IMR-90 (cell line): ENCODE measurements around the gene NLGN1. TPM values are rescaled to one million over a fixed set of nuclear protein-coding genes. Genes with fewer than 3 reads are reported as not detected.

Experiments used
- ATAC-seq: fragments of 200-7000 bp; cut with Tn5 transposase; 2 replicates; pipeline ENCODE4 v1.9.1; 2020; ENCODE audit warnings: low read depth, mild to moderate bottlenecking, moderate library complexity
- BruUV-seq: library from RNA; stranded (reverse); fragments of 400-500 nt; replicated peaks from 2 replicates; lab custom pipeline; 2021; lab: Mats Ljungman, UMichigan
- CTCF ChIA-PET: fragments of 300-600 bp; formaldehyde crosslinking; extraction: SDS; loops from one replicate; lab custom pipeline; 2021; ENCODE audit warnings: antibody characterized with exemption; lab: Yijun Ruan, JAX
- POLR2A ChIA-PET: fragments of 300-600 bp; sonication (Branson Sonifier 250); formaldehyde crosslinking; loops from one replicate; lab custom pipeline; 2022; ENCODE audit warnings: antibody characterized with exemption; ENCODE audit not compliant: unreplicated experiment; lab: Charles Lee
- DNase-seq: peaks from one replicate; pipeline ENCODE4 v3.0.0; 2013
- H2AFZ ChIP-seq: replicated peaks from 2 replicates; pipeline ENCODE3; 2013; ENCODE audit warnings: low read length, mild to moderate bottlenecking; ENCODE audit not compliant: poor library complexity
- H2AK5ac ChIP-seq: 2 replicates; pipeline ENCODE4 v1.6.1; 2013; ENCODE audit warnings: low read depth, low read length, inconsistent platforms
- H2AK9ac ChIP-seq: replicated peaks from 2 replicates; pipeline ENCODE3; 2013; ENCODE audit warnings: mild to moderate bottlenecking, low read depth, low read length, moderate library complexity; ENCODE audit not compliant: poor library complexity
- H2BK120ac ChIP-seq: 2 replicates; pipeline ENCODE4 v1.6.1; 2013; ENCODE audit warnings: low read depth, low read length, inconsistent platforms
- H2BK15ac ChIP-seq: 3 replicates; pipeline ENCODE4 v1.6.1; 2013; ENCODE audit warnings: low read depth, low read length, inconsistent platforms
- H2BK20ac ChIP-seq: 2 replicates; pipeline ENCODE4 v1.6.1; 2013; ENCODE audit warnings: low read depth, mild to moderate bottlenecking, inconsistent platforms, low read length, moderate library complexity
- H2BK5ac ChIP-seq: 2 replicates; pipeline ENCODE4 v1.6.1; 2013; ENCODE audit warnings: mild to moderate bottlenecking, low read depth, low read length, inconsistent platforms; ENCODE audit not compliant: poor library complexity, severe bottlenecking
- H3K14ac ChIP-seq: replicated peaks from 2 replicates; pipeline ENCODE4 v1.6.1; 2013; ENCODE audit warnings: low read depth, low read length, inconsistent platforms
- H3K18ac ChIP-seq: 2 replicates; pipeline ENCODE4 v1.6.1; 2013; ENCODE audit warnings: low read depth, low read length, control low read depth
- H3K23ac ChIP-seq: 2 replicates; pipeline ENCODE4 v1.6.1; 2013; ENCODE audit warnings: low read depth, low read length, inconsistent platforms
- H3K27ac ChIP-seq: 2 replicates; pipeline ENCODE4 v1.5.1; 2013; ENCODE audit warnings: mild to moderate bottlenecking, control low read depth, low read length; ENCODE audit not compliant: insufficient read depth
- H3K27me3 ChIP-seq: 2 replicates; pipeline ENCODE4 v1.6.1; 2013; ENCODE audit warnings: low read length; ENCODE audit not compliant: control insufficient read depth, insufficient read depth
- H3K36me3 ChIP-seq: 2 replicates; pipeline ENCODE4 v1.6.1; 2013; ENCODE audit warnings: low read length, mixed read lengths; ENCODE audit not compliant: control insufficient read depth, insufficient read depth
- H3K4ac ChIP-seq: 2 replicates; pipeline ENCODE4 v1.6.1; 2013; ENCODE audit warnings: low read depth, low read length, inconsistent platforms
- H3K4me1 ChIP-seq: 2 replicates; pipeline ENCODE4 v1.6.1; 2013; ENCODE audit warnings: low read length, mixed read lengths; ENCODE audit not compliant: control insufficient read depth, insufficient read depth
- H3K4me2 ChIP-seq: 2 replicates; pipeline ENCODE4 v1.6.1; 2013; ENCODE audit warnings: low read depth, mild to moderate bottlenecking, control low read depth, low read length, moderate library complexity
- H3K4me3 ChIP-seq: 2 replicates; pipeline ENCODE4 v1.5.1; 2013; ENCODE audit warnings: low read depth, mild to moderate bottlenecking, control low read depth, low read length, moderate library complexity; ENCODE audit not compliant: insufficient read depth
- H3K56ac ChIP-seq: 2 replicates; pipeline ENCODE4 v1.6.1; 2013; ENCODE audit warnings: low read length, inconsistent platforms; ENCODE audit not compliant: insufficient read depth; ENCODE audit errors: extremely low read depth
- H3K79me1 ChIP-seq, 2 experiments: 2 replicates each; pipeline ENCODE4 v1.6.1; 2013; ENCODE audit warnings: low read length in 2 of 2, inconsistent platforms in 1 of 2, low read depth in 1 of 2
- H3K9ac ChIP-seq: 2 replicates; pipeline ENCODE4 v1.6.1; 2013; ENCODE audit warnings: low read depth, low read length, control low read depth
- H3K9me1 ChIP-seq: 2 replicates; pipeline ENCODE4 v1.6.1; 2013; ENCODE audit warnings: low read length, inconsistent platforms; ENCODE audit not compliant: insufficient read depth
- H3K9me3 ChIP-seq: 2 replicates; pipeline ENCODE4 v1.6.1; 2013; ENCODE audit warnings: low read length; ENCODE audit not compliant: control insufficient read depth, insufficient read depth
- H4K20me1 ChIP-seq: 2 replicates; pipeline ENCODE4 v1.6.1; 2013; ENCODE audit warnings: low read length, inconsistent platforms; ENCODE audit not compliant: insufficient read depth
- H4K5ac ChIP-seq: 2 replicates; pipeline ENCODE4 v1.6.1; 2013; ENCODE audit warnings: mild to moderate bottlenecking, low read depth, low read length, control low read depth
- H4K8ac ChIP-seq, 2 experiments: 2 replicates each; pipeline ENCODE4 v1.6.1; 2013; ENCODE audit warnings: low read depth in 2 of 2, low read length in 2 of 2, control low read depth in 1 of 2, inconsistent platforms in 1 of 2
- H4K91ac ChIP-seq: 2 replicates; pipeline ENCODE4 v1.6.1; 2013; ENCODE audit warnings: low read depth, low read length, inconsistent platforms; ENCODE audit not compliant: insufficient read depth
- CHD1 ChIP-seq: IDR thresholded peaks from 2 replicates; pipeline ENCODE4 v1.6.1; 2012; ENCODE audit warnings: low read depth, low read length, improper control_type of control experiment
- FOS ChIP-seq: fragments of 150-350 bp; IDR thresholded peaks from 2 replicates; pipeline ENCODE4 v1.6.1; 2016; ENCODE audit warnings: low read depth, low read length
- WGBS, 2 experiments: methylation state at CpG; one replicate each; pipeline versions ENCODE4 v1.1.5 to v1.1.7; 2013; ENCODE audit warnings: missing lambda C conversion rate in 2 of 2; ENCODE audit not compliant: insufficient read length in 1 of 2; ENCODE audit errors: extremely low coverage in 2 of 2; 5-methylcytosine and 5-hydroxymethylcytosine counted together
- dilution Hi-C: fragments of 300-500 bp; cut with HindIII; formaldehyde crosslinking; loops from one replicate; pipeline ENCODE4 v1.14.3; 2018; ENCODE audit warnings: low sequenced_read_pairs; ENCODE audit not compliant: unreplicated experiment
- in situ Hi-C: fragments of 300-500 bp; cut with MboI; formaldehyde crosslinking; loops from 3 replicates; pipeline ENCODE4 v1.14.3; 2019; ENCODE audit warnings: low sequenced_read_pairs, inconsistent platforms, mixed read lengths
- intact Hi-C: fragments of 100-400 bp; cut with micrococcal nuclease; formaldehyde crosslinking; loops from 2 replicates; pipeline ENCODE4 v1.10.0; 2022
- polyA plus RNA-seq, 3 experiments: library from polyadenylated mRNA; depleted of rRNA; stranded (reverse); fragments of >200 nt; gene quantifications; 2 replicates each; pipeline ENCODE4 v1.2.3, GENCODE V29; 2012; ENCODE audit warnings: low replicate concordance in 1 of 3
- total RNA-seq: library from RNA; depleted of rRNA; stranded (reverse); fragments of >200 nt; gene quantifications from 2 replicates; pipeline ENCODE4 v1.2.3, GENCODE V29; 2012
- TF ChIP-seq, protein P1 (sequence below): fragments of 150-350 bp; IDR thresholded peaks from 2 replicates; pipeline ENCODE4 v1.6.1; 2016; ENCODE audit warnings: low read depth, mild to moderate bottlenecking, low read length, moderate library complexity, borderline replicate concordance

Gene NLGN1
- total and polyA plus RNA-seq, 2 of the 4 experiments (the other 2 are of a cell fraction): 1.8 to 12.5 TPM

DNA sequence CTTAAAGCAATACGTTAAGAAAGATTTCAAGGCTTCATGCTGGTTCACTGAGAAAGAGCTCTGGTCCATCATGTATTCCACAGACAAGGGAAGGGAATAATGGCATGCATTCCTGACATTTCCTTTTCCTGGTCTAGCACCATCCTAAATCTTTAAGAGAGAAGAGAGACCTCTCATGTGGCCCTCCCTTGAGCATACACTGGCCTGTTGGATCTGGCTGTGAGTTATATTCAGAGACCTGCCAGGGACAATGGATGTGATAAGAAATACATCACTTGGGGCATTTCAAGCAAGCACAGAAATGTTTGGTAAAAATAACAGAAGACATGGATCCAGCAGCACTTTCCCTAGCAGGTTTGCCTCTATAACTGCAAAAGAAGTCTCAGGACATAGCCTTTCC is 507.8 kb downstream of the NLGN1 start:
- ATAC-seq (no peak), DNase-seq (no peak)
- H3K4me1 ChIP-seq: no peaks in the 10 kb centered on the region
- no peaks in the 10 kb centered on the region for H3K9me1 ChIP-seq
- no peaks in the 10 kb centered on the region for H4K20me1 ChIP-seq
- no peak overlapping the region for H3K56ac ChIP-seq
- intact Hi-C loops (no loop called here), in situ Hi-C loops (no loop called here), dilution Hi-C loops (no loop called here)
- H3K27ac ChIP-seq: no peak overlapping the region
- H3K4ac ChIP-seq: no peak overlapping the region
- H3K79me1 ChIP-seq: no peaks in the 10 kb centered on the region
- BruUV-seq: no TSS peak
- H3K4me2 ChIP-seq: no peak overlapping the region
- no peak overlapping the region for H3K14ac ChIP-seq
- H2BK20ac ChIP-seq: no peak overlapping the region
- H3K23ac ChIP-seq: no peak overlapping the region
- no peak overlapping the region for H2AK9ac ChIP-seq
- H3K9ac ChIP-seq: no peak overlapping the region
- WGBS, 2 experiments: no CpG with 5 or more reads among the region's 1 CpG
- H3K18ac ChIP-seq: no peak overlapping the region
- no peak overlapping the region for H2AK5ac ChIP-seq
- H3K27me3 ChIP-seq: no peaks in the 10 kb centered on the region
- no peak overlapping the region for H3K4me3 ChIP-seq
- H4K91ac ChIP-seq: no peak overlapping the region
- H2BK15ac ChIP-seq: no peak overlapping the region
- no peak overlapping the region for H2AFZ ChIP-seq
- ChIA-PET CTCF (no interaction called here), POLR2A (interaction anchor here (1.1 kb wide), 1 partner anchor 22 kb away, joined by 3 read pairs; no protein-coding TSS in a partner anchor)
- no peak overlapping the region for H2BK120ac ChIP-seq
- no peak overlapping the region for H2BK5ac ChIP-seq
- TF ChIP-seq, protein P1, sequence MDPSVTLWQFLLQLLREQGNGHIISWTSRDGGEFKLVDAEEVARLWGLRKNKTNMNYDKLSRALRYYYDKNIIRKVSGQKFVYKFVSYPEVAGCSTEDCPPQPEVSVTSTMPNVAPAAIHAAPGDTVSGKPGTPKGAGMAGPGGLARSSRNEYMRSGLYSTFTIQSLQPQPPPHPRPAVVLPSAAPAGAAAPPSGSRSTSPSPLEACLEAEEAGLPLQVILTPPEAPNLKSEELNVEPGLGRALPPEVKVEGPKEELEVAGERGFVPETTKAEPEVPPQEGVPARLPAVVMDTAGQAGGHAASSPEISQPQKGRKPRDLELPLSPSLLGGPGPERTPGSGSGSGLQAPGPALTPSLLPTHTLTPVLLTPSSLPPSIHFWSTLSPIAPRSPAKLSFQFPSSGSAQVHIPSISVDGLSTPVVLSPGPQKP: no peak
- TF ChIP-seq FOS (no peak), CHD1 (no peak)
- H3K36me3 ChIP-seq: no peaks in the 10 kb centered on the region
- no peak overlapping the region for H4K8ac ChIP-seq
- no peak overlapping the region for H4K5ac ChIP-seq
- H3K9me3 ChIP-seq: no peaks in the 10 kb centered on the region
